BE2C (cell line): Measurements from ENCODE around the gene NRXN3.

Experiments used
- DNase-seq: peaks from one replicate; pipeline ENCODE4 v3.0.0-alpha.2; 2020
- H3K27me3 ChIP-seq: fragments of 250-450 bp; sonication (Bioruptor Pico); 2 replicates; pipeline ENCODE4 v1.5.1; 2020; ENCODE audit warnings: mild to moderate bottlenecking
- H3K36me3 ChIP-seq: fragments of 250-450 bp; sonication (Bioruptor Pico); 2 replicates; pipeline ENCODE4 v1.5.1; 2020; ENCODE audit warnings: mild to moderate bottlenecking
- H3K4me1 ChIP-seq: fragments of 250-450 bp; sonication (Bioruptor Pico); 2 replicates; pipeline ENCODE4 v1.5.1; 2020
- H3K4me3 ChIP-seq: 2 replicates; pipeline ENCODE4 v1.5.1; 2011; ENCODE audit warnings: low read depth, low read length
- H3K9me3 ChIP-seq: fragments of 250-450 bp; sonication (Bioruptor Pico); 2 replicates; pipeline ENCODE4 v1.5.1; 2020
- CTCF ChIP-seq: IDR thresholded peaks from 2 replicates; pipeline ENCODE4 v1.5.1; 2012; ENCODE audit warnings: mild to moderate bottlenecking, low read depth, low read length

The NRXN3 gene

GRCh38 chr14:78316786-78317185 is 146.6 kb downstream of the NRXN3 start:
- Histone ChIP-seq H3K4me1 (no peaks in the 10 kb centered on the region), H3K4me3 (no peak overlapping the region), H3K9me3 (no peaks in the 10 kb centered on the region), H3K27me3 (no peaks in the 10 kb centered on the region), H3K36me3 (no peaks in the 10 kb centered on the region)
- no peak for DNase-seq
- TF ChIP-seq CTCF: no peak

- no peaks in the 10 kb centered on the region for H3K9me3 ChIP-seq
- no peaks in the 10 kb centered on the region for H3K36me3 ChIP-seq
- DNase-seq: no peak
- H3K4me1 ChIP-seq: no peaks in the 10 kb centered on the region
- no peak overlapping the region for H3K4me3 ChIP-seq
- no peaks in the 10 kb centered on the region for H3K27me3 ChIP-seq
- no peak for TF ChIP-seq CTCF
Measured at GRCh38 chr14:78319406-78319805, 149.2 kb downstream of the NRXN3 start.

- Histone ChIP-seq H3K4me3 (no peak overlapping the region), H3K9me3 (no peaks in the 10 kb centered on the region), H3K4me1 (no peaks in the 10 kb centered on the region), H3K36me3 (no peaks in the 10 kb centered on the region), H3K27me3 (no peaks in the 10 kb centered on the region)
- DNase-seq: no peak
- no peak for TF ChIP-seq CTCF
Measured at GRCh38 chr14:78319887-78320635, 149.9 kb downstream of the NRXN3 start.

GRCh38 chr14:78324353-78324752 is 154.2 kb downstream of the NRXN3 start:
- no peak for DNase-seq
- Histone ChIP-seq H3K9me3 (no peaks in the 10 kb centered on the region), H3K36me3 (no peaks in the 10 kb centered on the region), H3K27me3 (no peaks in the 10 kb centered on the region), H3K4me3 (no peak overlapping the region), H3K4me1 (no peaks in the 10 kb centered on the region)
- TF ChIP-seq CTCF: no peak

GRCh38 chr14:78325911-78326310 is 155.7 kb downstream of the NRXN3 start:
- Histone ChIP-seq H3K36me3 (no peaks in the 10 kb centered on the region), H3K4me3 (no peak overlapping the region), H3K4me1 (no peaks in the 10 kb centered on the region), H3K27me3 (no peaks in the 10 kb centered on the region), H3K9me3 (no peaks in the 10 kb centered on the region)
- TF ChIP-seq CTCF: no peak
- DNase-seq: no peak

- Histone ChIP-seq H3K4me1 (no peaks in the 10 kb centered on the region), H3K36me3 (no peaks in the 10 kb centered on the region), H3K27me3 (no peaks in the 10 kb centered on the region), H3K9me3 (no peaks in the 10 kb centered on the region), H3K4me3 (no peak overlapping the region)
- no peak for TF ChIP-seq CTCF
- no peak for DNase-seq
Measured at GRCh38 chr14:78327426-78328221, 157.5 kb downstream of the NRXN3 start.
